Stimulated activated CD8-positive, alpha-beta memory T cell treated with anti-CD3 and anti-CD28 coated beads, Interleukin-12 subunit alpha, Interleukin-12 subunit beta, amount 100 ng/mL, for 24 hours (primary cell): ENCODE data around the gene CD2AP.
"Not testable (repeated sequence)": the region's sequence is repeated elsewhere in the genome, so short reads cannot be mapped to it uniquely, and the experiment has no call there.

Source experiments
- DNase-seq: peaks from one replicate; pipeline ENCODE4 v3.0.0-alpha.2; 2020; ENCODE audit errors: extremely low read depth

CD2AP gene

DNA sequence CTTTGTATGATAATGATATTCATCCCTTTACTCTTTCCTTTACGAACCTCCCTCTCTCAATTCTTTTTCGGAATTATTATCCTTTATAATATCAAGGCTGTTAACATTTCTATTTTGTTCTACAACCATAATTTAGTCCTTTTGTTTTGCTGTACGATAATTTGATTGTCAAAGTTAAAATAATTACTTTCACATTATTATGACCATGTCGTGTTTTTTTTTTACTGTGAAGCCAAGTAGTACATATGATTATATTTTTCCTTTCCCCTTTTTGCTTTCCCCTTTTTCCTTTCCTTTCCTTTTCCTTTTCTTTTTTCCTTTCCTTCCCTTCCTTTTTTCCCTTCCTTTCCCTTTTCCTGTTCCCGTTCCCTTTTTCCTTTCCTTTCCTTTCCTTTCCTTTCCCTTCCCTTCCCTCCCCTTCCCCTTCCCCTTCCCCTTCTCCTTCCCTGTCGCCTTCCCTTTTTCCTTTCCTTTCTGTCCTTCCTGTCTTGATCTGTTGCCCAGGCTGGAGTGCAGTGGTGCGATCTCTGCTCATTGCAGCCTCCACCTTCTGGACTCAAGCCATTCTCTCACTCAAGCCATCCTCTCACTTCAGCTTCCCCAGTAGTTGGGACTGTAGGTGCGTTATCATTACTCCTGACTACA, 19.5 kb downstream of the CD2AP start:
- DNase-seq, result no peak

DNA sequence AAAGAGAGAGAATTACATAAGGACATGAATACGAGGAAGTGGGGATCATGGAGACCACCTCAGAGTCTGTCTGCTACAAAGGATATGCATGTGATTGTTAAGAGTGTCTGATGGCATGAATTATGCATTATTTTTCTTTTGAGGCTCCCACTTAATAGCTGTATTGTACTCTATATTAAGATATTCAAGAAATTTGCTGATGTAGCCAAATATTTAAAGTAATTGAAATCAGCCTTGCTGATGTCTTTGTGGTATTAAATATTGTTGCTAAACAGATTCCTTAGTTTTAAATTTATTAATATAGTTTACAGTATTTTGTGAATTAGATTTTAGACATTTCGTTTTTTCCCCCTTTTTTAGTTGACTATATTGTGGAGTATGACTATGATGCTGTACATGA, 25.3 kb downstream of the CD2AP start:
- DNase-seq, result no peak

DNA sequence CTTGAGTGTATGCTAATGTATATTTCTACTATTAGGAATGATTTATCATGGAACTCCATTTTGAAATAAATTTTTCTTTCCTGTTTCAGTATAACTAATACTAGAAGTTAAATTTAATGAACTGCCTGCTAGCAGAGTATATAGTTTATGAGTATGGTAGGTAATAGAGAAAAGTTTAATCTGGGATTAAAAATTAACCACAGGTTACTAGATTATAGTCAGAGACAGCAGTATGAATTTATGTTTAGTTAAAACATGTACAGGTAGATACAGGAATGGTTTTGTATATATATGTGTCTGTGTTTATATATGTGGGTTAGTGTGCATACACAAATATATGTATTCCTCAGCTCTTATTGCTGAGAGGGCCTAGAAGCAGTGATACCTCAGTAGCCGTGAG, 32.3 kb downstream of the CD2AP start:
- no peak for DNase-seq

DNA sequence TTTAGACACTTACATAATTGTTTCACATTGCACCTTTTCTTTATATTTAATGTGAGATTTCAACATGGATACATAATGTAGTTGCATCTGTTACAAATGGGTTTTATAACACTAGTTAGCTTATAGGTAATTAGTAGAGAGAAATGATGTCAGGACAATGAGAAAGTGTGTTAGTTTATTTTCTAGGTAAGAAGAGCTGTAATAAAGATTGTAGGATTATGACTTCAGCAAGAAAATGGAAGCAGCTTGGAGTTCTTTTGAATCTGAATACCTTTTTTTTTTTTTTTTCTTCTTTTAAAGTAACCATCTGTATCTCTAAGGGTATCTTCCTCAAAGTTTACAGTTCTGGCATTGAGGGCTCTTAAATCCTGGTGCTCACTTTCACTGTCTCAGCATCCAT, 35.3 kb downstream of the CD2AP start:
- no peak for DNase-seq

DNA sequence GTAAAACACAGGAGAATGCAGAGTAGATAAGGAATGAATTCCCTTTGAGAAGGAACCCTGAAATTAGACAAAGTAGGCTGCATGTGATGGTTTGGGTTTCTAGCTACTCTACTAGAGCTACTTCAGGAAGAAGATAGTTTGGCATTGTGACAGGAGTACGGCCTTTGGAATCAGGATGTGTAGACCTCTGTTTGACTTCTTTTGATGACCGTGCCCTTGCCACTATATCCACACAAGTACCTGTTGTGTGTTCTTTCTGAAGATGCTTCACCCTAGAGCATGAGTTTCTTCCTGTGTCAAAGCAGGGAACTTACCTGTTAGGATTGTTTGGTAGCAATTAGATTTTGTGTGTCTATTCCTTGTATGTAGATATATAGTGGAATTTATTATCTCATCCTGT, 41.7 kb downstream of the CD2AP start:
- no peak for DNase-seq

DNA sequence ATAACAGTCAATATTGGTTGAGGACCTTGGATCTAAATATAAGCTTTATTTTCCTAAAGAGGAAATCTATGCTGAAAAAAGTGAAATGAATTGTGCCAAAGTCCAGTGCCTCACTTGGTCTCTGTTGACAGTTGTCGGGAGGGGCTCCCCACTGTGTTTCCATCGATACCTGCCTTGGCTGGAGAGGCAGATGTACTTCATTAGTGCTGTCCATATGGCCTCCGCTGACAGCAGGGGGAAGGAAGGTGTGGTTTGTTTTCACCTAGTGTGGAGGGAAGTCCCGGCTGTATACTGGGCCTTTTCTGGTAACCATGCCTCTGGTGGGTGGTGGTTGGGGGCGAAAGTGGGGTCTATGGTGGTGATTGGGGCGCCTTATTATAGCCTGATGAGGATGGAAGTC, 42.7 kb downstream of the CD2AP start:
- DNase-seq, result no peak

DNA sequence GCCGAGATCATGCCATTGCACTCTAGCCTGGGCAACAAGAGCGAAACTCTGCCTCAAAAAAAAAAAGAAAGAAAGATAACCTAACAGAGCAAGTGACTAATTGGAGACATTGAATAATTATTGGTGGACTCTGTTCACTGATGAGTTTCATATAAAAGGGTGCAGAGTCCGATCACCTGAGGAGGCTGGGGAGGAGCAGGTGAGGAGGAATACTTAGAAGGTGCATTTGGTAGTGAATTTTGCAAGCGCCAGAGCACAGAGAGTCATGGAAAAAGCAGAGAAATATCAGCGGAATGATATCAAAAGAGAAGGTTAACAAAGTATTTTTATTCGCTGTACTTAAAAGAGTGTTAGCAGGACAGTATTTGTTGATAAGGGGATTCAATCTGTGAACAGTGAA, 44.4 kb downstream of the CD2AP start:
- DNase-seq, result no peak

DNA sequence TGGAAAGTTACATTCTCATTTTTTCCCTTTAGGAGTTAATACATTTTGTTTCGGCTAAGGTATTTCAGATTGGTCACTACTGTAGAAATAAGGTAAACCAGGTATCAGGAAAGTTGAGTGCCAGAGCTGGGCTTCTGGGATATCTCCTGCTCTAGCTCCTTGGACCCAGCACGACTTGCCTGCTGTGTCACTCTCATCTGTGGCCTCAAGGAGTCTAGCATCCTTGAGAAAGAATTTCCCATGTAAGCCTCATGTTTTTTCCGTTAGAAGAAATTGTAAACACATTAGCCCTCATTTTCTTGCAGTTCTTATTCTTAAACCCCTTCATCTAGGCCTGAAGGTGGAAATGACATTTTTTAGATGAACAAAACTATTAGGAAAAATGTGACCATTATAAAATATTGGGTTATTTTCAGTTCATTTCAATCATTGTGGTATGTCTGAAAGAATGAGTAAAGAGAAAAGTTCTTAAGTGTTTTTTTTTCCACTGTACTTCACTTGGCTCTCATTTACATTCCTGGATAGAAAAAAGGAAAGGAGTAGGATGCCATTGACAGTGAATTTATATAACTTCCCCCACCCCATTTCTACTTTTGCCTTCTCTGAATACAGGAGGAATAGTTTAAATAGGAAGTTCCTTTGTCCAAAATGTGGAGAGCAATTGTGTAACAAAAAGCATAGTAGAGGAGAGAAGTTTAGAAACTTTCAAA, 46.7 kb downstream of the CD2AP start:
- no peak for DNase-seq

DNA sequence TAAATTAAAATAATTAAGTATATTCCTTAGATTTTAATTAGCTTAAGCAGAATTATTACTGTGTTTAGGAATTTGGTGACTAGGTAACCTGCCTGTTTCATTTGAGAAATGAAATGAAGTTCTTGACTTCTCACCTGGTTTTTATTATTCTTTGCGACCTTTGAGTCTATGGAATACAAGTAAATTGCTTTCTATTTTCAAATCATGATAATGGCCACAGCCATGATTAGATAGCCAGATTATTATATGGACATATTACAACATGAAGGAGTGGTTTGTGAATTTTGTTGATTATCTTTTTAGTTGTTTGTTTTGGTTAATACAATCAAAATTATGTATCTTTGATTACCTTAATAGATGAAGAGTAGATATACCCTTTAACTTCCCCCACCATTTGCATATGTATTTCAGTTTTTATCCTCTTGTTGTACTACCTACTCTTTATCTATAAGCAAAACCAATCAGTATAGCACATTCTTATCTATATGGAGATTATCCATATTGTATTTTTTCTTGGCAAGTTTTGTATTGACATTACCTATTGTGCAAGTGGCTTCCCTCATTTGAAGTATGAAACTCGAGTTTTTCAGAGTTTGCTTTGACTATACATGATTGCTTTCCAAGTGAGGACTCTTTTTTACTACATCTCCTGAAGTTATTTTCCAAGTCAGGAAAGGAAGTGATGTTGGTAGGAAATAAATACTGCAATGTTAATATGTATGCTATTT, 47.9 kb downstream of the CD2AP start:
- DNase-seq, result no peak

DNA sequence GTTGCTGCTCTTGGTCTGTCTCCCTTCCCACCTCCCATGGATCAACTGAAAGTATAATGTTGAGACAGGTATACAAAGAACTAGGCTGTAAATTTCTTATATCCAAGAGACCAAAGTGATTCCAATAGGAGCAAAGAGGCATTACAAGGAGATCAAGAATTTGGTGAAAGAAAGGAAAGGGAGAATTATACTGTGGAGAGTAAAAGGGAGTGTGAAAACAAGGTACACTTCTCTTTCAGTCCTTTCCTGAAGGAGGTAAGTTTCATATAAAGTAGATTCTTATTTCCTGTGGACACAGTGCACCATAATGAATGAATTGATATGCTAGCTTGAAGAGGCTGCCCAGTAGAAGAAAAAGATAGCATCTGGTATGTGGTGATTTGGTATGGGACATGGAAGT, 49.7 kb downstream of the CD2AP start:
- DNase-seq, result no peak

DNA sequence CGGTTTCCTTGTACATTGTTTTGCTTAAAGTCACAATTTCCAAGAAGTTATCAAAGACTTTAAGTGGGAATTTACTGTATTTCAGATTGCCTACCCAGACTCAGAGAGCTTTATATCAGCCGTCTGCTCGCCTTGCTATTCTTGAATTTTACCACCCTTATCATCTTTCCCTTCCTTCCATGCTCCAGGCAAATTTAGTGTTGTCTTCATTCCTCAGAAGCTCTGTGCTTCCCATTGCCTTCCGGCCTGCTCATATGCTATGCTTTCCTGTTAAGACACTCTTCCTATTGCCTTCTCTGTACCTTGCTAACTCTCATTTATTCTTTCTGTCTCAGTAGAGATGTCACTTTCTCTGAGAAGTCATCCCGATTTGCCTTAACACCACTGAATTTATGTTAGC, 52.1 kb downstream of the CD2AP start:
- DNase-seq, result no peak

DNA sequence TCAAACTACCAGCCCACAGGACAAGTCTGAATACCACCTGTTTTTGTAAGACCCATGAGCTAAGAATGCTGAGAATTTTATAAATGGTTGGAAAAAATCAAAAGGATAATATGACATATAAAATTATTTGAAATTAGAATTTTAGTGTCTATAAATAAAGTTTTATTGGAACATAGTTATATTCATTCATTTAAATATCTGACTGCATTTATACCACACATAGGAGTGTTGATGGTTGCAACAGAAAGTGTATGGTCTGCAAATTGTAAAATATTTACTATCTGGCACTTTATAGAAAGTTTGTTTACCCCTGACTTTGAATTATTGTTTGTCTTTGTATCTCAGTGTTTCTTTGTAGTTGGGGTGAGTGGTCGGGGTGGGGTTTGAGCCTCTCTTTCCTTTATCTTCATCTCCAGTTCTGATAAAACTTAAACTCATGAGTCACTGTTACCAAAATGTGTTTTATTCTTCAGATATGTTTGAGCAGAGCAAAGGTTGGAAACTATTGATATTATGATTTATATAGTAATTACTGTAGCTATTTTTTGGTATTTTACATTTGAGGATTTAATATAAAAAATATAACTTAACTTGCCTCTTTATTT, 55.5 kb downstream of the CD2AP start:
- DNase-seq, result no peak

DNA sequence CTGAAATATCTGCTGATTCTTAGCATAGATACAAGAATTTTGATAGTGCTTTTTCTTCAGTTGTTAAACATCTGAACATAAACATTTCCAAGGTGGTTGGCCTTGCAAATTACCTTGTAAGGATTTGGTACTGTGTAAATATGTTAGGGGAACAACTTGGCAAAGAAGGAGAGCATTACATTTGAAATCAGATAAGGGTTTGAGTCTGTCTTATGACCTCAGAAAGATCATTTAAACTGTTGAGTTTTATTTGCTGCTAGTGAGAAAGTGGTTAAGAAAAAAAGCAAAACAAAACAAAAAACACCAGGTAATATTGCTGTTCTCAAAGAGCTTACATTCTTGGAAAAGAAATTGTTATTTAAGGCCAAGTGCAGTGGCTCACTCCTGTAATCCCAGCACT, 56.5 kb downstream of the CD2AP start:
- DNase-seq, result no peak

DNA sequence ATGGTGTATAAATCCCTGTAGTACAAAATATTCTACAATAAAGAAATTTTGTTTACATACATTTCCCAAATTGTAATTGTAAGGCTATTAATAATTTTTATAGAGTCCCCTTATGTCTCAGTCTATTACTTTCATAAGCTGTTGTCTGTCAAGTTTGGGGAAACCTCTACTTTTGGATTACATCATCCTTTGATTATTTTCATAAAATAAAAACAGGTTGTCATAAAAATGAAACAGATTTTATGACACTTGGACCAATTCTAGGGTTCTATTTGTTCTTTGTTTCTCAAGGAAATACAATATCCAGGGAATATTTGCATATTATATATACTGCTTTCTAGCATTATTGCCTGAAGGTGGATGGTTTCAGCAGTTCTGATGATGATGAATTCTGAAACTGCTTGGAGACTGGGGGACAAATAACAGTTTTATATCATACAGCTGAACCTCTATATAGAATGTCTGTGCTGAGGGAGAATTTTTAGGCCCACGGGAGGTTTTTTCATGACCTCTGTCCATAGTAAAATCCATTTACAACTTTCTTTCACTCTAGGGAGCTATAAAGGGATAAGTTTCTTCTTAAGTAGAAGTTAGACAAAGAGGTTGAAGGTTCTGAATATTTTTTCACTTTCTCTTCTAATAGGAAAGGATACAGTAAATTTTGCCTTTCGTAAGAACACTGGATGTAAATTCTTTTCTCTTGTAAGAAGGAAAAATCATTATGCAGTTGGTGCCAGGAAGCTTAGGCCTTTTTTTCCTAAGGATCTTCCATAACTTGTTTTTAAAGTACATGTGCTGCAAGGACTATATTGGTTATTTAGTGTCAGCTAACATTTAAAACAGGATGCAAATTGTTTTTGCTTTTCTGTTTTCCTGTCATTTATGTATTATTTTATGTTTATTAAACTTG, 58.0 kb downstream of the CD2AP start:
- DNase-seq, result no peak

DNA sequence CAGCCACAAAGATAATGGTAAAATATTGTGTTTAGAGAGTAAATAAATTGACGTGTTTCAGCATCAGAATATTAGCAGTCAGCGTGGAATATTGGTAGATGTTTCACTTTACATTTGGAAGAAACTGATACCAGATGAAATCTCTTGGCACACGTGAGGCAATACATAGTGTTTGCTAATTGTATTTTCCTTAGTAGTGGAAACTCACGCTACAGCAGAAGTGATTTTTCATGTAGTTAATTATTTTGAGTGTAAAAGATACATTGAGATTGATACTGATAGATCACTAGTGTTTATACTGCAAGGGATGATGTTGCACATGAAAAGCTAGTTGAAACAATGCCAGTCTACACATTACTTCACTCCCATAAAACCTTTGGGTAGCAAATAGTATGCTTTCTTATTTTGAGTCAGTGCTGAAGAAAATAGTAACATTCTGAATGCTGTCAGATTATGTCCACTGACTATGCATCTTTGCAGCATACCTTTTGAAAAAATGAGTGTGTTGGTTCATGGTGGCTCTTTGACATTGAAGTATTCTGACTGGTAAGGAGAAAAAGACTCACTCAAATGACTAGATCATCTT, 59.3 kb downstream of the CD2AP start:
- DNase-seq, result no peak

DNA sequence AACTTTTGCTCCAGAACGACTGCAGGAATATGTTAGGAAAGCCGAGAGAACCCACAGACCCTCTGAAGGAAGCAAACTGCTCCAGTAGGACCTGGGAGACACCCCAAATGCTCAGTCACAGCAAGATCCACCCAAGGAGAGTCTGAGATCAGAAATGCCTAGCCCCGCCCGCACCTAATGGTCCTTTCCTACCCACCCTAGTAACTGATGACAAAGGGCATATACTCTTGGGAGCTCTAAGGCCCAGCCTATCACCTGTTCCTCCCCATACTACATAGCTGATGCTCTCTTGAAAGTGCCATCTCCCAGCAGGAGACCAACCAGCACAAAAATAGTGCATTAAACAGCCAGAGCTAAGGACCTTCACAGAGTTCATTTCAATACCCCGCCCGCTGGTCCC, 67.6 kb downstream of the CD2AP start:
- DNase-seq, result no peak

DNA sequence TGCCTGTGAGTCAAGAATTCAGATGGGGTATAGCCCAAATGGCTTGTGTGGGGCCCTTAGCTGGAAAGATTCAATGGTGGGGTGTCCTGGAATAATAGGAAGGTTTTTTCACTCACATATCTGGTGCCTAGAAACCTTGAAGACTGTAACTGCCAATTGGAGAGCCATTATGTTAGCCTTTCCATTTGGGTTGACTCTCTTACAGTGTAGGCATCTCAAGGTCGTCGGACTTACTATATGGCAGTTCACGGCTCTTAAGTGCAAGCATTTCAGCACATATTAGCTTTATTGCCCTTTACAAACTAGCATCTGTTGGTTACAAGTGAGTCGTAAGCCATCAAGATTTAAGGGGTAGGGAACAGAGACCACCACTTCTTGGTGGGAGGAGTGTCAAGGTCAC, 74.1 kb downstream of the CD2AP start:
- DNase-seq, result no peak

DNA sequence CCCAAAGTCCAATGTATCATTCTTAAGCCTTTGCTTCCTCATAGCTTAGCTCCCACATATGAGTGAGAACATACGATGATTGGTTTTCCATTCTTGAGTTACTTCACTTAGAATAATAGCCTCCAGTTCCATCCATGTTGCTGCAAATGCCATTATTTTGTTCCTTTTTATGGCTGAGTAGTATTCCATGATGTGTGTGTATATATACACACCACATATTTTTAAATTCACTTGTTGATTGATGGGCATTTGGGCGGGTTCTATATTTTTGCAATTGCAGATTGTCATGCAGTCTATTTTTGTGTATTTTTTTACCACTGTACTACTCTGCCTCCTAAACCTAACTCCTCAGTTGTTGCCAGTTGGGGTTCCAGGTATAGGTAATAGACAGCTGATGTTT, 74.7 kb downstream of the CD2AP start:
- DNase-seq, result no peak

DNA sequence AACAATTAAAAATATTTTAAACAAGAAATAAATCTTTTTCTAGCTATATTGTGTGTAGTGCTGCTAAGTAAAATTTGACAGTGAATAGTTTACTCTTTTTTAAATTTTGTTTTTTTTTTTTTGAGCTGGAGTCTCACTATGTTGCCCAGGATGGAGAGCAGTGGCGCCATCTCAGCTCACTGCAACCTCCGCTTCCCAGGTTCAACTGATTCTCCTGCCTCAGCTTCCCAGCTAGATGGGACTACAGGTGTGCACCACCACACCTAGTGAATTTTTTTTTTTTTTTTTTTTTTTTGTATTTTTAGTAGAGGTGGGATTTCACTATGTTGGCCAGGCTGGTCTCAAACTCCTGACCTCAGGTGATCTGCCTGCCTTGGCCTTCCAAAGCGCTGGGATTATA, 75.7 kb downstream of the CD2AP start:
- DNase-seq, result not testable (repeated sequence)

DNA sequence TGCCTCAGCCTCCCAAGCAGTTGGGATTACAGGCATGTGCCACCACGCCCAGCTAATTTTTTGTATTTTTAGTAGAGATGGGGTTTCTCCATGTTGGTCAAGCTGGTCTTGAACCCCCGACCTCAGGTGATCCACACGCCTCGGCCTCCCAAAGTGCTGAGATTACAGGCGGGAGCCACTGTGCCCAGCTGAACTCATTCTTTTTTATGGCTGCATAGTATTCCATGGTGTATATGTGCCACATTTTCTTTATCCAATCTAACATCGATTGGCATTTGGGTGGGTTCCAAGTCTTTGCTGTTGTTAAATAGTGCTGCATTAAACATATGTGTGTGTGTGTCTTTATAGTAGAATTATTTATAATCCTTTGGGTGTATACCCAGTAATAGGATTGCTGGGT, 78.9 kb downstream of the CD2AP start:
- not testable (repeated sequence) for DNase-seq

DNA sequence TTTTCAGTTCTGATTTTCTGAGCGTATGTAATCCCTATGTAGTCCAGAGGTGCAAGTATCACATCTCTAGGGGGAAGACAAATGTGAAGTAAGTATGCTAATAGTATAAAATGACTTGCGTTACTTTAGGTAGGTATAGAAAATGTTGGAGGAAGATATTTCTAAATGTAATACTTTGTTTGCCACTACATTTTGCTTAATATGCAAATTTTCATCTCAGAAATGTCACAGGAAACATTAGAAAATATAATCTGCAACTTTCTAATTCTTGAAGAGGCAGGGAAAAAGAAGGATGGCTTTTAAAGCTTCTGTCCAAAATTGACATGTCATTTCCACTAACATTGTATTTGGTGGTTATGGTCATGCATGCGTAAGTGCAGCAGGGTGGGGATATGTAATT, 85.6 kb downstream of the CD2AP start:
- DNase-seq, result no peak
